GM03348 (cell line): ENCODE data around the gene BICC1.

Experiments used
- DNase-seq: peaks from one replicate; pipeline ENCODE4 v3.0.0; 2012; ENCODE audit warnings: low spot score

The BICC1 gene

DNA sequence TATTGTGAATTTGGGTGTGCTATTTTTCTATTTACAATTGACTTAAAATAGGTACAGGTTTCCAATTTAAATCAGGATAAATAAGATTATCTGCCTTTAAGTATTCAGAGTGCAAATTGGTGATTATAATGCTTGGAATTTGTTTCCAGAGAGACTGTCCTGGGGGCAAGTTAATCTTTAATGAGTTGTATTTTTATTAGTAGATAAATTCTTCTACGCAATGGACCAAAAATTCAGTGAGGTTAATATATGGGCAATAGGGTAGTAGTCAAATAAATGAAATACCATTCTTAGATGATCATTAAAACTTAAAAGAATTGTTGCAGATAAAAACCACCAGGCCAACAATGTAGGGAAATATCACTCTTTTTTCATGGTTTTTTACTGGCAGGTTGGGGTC lies 3.4 kb downstream of the BICC1 start:
- DNase-seq, result no peak

DNA sequence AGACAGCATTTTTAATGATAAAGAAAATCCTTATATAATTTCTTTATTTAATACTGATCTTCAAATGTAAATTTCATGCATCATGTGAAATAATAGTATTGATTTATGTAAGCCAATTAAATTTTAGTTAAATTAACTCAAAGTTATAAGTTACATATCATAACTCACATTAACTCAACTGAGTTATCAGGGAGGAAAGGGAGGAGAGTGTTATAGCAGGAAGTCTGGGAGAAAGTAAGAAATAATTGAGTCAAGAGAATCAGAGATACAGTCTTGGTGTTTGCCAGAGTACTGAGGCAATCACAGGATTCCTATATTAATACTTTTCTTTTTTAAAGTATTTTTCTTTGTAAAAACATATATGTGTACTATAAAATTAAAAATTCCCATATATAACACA lies 4.0 kb downstream of the BICC1 start:
- DNase-seq, result no peak

DNA sequence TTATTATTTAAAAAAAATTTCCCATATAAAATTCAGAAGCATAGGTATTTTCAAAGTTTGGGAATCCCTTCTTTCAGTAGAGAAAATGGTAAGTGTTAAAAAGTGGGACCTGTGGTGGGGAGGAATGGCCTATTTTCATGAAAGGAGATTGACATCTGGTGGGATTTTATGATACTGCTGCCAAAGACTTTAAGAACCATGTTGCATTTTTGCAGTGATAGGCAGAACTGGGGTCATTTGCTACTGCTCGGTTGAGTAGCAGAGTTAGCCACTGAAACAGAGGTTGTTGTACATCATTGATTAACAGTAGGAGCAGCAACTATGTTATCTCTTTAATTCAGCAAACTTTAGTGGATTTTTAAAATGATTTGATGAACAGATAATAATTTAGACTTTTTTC lies 4.4 kb downstream of the BICC1 start:
- DNase-seq, result no peak

DNA sequence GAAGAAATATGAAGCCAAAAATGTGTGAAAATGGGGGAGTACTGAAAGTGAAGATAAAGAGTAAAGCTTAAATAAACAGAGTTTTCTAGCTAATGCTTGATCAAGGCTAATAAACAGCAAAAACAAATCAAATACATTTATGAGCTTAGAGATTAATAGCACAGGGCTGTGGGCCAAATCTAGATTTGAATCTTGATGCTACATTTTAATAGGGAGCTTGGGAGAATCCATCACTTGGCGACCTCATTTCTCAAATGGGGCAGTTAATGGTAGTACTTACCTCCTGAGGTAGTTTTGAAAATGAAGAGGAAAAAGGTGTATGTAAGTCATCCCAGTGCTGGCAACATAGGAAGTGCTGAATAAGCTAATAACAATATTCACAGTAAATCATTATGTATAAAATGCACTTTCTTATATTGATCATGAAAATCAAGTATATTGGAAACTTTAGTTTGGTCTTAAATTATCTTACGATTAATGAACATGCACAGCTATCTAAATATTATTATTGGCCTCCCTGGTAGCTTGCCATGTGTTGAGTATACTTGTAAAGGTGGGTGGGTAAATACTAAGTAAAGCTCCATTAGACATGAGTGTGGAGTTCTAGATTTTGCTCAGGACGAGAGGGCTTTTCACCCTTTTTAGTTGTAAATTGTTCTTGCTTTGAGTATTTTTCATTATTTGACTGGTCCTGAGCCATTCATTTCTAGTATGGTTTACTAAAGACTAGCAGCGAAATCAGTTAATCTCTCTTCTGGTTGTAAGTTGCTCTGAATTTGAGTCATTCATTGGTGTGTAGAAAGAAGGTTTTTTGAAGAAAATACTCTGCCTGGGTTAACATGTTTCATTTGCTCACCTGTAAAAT lies 5.1 kb downstream of the BICC1 start:
- DNase-seq, result no peak

DNA sequence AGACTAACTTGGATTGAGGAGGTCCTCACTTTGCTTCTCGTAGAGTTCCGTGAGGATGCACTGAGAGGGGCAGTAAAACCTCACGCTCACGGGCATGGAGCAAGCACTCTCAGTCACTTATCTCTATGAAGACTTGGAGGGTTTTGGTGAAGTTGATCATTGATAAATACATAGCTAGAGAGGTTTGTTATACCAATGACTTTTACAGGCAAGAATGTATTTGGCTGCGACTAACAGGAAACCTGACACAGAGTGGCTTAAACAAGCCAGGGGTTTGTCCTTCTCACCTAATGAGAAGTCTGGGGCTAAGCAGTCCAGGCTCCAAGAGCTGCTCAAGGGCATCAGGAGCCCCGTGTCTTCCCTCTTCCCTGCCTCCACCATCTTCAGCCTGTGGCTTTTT lies 6.1 kb downstream of the BICC1 start:
- DNase-seq, result no peak

DNA sequence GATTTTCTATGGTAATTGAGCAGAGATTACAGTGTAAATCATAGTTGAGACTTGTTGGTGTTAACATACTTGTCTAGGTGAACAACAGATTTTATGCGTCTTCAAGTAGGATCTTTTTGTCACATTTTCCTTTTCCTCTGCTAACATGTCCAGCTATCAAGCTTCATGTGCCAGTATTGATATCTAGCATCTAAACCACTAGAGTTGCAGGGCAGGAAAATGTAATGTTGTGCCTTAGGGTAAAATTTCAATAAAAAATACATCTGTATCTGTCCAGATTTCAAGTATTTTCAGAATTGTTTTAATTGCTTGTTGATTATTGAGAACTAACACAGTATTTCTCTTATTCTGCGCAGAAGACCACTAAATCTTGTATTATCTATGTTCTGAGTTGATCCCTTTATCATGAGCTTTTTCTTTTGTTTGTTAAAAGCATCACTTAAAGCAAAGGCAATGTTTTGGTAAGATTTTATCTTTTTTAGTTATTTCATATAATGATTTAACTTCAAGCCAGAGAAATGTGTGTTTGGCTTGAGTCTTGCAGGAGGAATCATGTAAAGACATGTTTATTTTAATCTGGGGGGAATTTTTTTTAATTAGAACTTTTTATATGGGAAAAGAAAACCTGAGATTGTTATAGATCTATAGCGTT lies 16.5 kb downstream of the BICC1 start:
- no peak for DNase-seq

DNA sequence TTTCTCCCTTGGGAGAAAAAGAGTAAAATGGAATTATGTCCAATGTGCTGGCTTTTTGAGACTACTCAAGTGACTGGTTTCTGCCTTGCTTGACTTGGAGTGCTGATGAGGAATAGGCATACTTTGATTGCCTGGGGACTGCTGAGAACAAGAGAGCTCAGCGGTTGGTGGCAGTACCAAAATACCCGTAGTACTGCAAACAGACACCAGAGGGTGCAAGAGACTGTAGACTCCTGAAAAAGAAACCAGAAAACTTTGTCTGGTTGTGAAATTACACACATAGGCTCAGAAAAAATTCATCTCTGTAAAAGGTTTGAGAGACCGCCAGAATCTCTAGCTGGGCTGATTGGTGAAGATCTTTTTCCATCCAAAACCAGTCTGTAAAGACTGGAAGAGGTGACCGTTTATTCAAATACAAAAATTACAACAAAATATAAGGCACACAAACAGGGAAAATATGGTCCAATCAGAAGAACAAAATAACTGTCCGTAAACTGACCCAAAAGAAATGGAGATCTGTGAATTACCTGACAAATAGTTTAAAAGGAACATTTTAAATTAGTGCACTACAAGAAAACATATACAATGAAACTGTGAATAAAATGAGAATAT lies 18.5 kb downstream of the BICC1 start:
- peak; percentile 43 for DNase-seq

DNA sequence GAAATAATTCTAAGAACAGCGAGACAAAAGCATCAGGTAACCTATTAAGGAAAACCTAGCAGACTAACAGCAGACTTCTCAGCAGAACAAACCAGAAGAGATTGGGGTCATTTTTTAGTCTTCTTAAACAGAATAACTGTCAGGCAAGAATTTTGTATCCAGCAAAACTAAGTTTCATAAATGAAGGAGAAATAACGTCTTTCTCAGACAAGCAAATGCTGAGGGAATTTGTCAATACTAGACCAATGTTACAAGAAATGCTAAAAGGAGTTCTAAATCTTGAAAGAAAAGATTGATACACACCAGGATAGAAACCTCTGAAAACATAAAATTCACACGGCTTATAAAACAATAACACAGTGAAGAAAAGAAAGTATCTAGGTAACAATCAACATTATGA lies 22.6 kb downstream of the BICC1 start:
- no peak for DNase-seq

DNA sequence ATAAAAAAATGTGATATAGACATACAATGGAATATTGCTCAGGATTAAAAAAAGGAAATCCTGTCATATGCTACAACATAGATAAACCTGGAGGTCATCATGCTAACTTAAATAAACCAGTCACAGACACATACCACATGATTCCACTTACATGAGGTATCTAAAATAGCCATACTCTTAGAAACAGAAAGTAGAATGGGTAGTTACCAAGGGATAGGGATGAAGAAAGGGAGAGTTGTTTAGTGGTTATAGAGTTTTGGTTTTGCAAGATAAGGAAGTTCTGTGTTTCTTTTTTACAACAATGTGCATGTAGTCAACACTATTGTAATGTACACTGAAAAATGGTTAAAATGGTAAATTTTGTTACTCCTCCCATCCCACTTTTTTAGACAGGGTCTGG lies 30.5 kb downstream of the BICC1 start:
- no peak for DNase-seq

DNA sequence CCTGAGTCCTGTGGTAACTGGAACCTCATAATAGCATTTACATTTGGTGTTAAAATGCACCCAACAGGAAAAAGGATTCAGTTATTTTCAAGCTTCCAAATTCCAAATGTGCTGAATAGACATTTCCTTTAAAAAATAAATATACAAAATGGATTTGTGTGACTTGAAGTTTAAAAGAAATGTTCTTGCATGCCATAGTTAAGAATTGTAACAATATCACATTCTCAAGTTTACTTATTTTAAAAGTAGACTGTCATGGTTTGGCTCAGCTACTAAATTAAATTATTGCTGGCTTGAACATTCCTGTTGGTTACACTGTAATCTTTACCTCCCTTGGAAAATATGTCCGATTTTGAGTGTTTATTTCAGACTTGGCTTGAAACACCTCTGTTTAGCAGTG lies 31.5 kb downstream of the BICC1 start:
- no peak for DNase-seq

DNA sequence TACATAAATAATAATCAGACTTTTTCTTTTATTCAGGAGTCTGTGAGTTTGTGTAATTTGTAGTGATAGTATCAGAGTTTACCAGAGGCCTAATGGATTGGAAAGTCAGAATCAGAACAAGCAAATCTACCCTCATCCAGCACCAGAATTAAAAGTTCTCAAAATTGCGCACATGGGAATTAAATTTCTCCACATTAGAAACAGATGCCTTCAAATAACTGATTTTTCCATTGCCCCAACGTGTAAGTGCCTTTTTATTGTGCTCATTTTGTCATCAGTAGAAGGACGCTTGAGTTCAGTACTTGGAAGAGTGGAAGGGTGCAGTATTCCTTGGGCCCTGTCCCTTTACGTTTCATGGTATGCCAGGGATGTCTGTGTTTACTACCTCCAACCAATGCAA lies 32.8 kb downstream of the BICC1 start:
- no peak for DNase-seq

DNA sequence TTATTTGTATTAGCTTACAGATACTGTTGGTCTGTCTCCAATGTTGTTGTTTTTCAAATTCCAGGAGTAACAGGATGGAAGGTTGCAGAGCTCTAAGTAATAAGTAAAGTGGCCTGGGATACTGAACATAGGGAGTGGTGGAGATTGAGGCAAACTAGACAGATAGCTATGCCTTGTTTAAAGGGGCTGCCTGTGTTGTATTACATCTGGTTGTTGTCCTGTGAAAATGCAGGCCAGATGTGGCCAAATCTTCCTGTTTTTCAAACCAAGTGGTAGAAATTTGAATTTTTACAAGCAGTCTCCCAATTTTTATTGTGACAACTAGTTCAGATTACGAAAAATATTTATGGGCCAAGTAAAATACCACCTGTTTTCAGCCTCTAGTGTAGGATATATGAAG lies 33.5 kb downstream of the BICC1 start:
- DNase-seq, result no peak

DNA sequence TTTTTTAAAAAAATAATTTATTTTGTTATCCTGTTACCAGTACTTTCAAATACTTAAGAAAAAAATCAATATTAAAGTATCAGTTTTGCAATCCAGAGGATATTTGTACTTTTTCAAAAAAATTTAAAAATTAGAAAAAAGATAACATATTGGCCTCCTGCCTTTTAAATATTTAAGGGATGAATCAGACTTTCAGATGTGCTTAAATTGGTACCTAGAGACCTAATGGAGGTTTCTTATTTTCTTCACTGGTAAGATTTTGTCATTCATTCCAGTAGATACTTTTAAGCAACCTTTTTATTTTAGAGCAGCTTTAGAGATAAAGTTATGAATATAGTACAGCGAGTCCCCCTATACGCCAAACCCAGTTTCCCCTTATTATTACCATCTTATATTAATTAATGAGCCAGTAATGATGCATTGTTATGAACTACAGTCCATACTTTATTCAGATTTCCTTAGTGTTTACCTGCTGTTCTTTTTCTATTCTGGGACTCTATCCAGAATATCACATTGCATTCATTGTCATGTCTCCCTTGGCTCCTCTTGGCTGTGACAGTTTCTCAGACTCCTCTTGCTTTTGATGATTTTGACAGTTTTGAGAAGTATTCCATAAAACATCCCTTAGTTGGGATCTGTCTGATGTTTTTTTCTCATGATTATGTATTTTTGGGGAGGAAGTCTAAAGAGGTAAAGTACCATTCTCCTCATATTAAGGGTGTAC lies 34.2 kb downstream of the BICC1 start:
- DNase-seq, result peak; percentile 16

DNA sequence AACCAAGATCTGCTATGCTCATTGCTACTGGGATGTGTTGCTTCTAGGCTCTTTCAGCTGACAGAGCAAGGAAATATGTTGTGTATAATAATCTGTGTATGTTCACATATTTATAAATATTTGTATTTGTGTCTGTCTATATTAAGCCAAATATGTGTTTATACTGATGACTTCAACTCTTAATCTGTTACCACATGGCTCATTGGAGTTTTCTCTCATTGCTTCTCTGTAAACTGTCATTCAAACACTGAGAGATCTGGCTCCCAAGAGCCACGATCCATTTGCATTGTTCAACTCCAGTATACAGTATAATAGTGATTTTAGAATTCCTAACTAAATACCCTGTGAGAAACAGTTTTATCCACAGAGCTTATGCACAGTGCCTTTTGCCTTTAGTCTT lies 35.3 kb downstream of the BICC1 start:
- no peak for DNase-seq

DNA sequence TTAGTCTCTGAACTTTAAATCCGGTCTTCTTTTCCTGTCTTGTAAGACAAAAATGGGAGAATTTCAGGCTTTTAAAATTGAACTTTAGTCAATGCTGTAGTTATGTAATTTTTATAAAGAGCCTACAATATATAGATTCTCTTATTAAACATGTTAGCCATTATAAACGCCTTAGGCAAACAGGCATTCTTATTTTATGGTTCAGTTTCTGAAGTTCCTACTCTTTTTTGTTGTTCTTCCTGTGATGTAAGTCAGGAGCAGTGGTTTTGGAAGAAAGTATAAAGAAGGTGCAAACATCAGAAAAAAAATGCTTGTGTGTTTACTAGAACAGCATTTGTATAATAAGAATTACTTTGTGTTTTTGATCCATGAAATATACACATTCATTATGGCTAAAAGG lies 41.6 kb downstream of the BICC1 start:
- no peak for DNase-seq

DNA sequence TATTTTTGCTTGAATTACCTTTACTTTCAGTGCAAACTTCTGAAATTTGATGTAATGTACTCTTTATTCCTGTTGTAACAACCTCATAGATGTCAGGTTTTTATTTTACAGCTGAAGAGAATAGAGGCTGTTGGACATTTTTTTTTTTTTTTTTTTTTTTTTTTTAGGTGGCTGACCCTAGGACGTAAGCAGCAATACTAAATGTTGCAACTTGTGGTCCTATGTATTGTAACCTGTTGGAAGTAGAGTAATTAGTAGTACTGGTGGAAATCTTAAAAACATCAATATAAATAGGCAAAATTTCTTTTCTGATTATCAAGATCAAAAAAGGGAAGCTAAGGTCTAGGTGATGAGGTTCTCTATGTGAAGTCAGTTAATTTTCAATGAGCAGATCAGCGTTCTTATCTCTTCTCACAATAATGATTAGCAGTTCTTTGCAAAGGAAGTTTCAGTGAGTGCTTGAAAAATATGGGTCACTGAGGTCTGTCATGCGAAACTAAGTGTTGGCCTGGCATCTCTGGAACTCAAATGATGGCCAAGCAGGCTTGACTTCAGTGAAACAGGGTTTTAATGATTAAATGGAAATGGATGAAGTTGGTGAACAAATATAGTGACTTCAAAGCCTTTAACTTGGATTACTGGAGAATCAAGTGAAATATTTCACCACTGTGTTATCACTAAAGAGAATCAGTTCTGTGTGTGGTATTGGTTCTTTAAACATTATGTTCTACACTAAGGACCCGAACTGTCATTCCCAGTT lies 42.7 kb downstream of the BICC1 start:
- DNase-seq, result no peak

DNA sequence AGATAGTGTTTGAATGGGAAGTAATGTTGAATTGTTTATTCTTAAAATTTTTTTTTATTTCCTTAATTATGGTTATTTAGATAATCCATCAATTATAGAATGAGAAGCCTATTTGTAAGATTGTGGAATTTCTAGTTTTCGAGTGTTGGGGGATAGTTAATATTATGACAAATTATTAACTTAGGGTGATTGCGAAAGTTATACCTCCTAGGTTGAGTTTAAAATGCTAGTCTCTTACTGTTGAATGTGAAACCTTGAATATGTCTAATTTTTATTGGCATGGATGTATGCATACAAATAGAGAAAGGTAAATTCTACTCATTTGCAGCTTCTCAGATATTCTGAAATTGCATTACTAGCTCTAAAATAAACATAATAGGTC lies 43.2 kb downstream of the BICC1 start:
- no peak for DNase-seq

DNA sequence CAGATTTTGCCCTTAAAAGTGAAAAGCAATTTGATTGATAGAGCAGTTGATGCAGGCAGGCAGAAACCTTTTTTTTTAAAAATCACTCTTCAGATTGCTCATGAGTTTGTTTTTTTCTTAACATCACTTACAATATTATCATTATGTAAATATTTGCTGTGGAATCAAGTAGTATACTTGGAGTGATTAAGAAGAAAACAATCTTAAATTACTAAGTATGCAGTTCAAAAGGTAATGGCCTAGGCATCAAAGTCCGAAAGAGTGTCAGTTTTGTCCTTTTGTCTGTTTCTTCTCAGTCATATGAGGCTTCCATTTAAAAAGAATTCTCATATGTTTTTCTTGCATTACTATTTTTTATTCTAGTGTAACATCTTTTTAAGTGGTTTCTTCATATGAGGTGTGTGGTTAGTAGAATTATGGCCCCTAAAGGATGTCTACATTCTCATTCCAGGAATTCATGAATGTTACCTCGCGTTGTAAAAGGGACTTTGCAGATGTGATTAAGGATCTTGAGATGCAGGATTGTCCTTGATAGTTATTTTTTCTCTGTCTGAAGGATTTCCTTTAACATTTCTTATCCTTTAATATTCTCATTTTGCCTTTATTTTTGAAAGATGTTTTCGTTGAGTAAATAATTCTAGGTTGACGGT lies 44.0 kb downstream of the BICC1 start:
- no peak for DNase-seq

DNA sequence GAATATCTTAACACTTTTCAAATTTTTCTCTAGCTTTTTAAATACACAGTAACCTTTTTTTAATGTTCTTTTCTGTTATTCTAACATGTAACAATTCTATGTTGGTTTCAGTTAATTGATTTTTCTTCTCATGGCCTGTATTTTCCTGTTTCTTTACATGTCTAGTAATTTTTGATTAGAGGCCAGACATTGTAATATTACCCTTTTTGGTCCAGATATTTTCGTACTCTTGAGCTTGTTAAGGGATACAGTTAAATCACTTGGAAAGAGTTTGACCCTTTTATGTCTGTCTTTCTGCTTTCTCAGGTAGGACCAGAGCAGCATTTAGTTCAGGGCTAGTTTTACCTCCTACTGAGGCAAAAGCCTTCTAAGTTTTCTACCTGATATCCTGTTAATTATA lies 45.0 kb downstream of the BICC1 start:
- DNase-seq, result no peak

DNA sequence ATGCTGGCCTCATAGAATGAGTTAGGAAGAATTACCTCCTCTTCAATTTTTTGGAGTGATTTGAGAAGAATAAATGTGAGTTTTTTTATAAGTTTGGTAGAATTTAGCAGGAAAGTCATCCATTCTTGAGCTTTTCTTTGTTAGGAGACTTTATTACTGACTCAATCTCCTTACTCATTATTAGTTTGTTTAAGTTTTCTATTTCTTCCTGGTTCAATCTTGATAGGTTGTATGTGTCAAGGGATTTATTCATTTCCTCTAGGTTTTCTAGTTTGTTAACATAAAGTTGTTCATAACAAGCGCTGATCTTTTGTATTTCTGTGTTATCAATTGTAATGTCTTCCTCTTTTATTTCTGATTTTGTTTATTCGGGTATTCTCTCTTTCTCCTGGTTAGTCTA lies 47.4 kb downstream of the BICC1 start:
- DNase-seq, result no peak

DNA sequence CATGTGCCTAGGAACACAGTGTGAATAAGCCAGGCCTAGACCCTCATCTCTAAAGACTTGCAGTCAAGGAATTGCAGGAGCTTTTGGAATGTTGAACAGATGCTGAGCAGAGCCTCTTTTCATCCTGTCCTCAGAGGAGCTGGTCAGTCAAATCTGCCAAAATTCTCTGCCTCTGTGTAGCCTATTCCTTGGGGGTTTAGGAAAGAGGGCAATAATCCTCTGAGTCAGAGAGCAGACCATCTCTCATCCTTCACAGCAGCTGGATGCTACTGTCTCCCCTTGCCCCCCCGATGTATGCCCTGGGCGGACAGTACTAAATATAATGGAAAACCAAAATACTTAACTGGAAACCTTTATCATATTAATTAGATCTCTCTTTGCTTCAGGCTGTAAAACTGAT lies 52.6 kb downstream of the BICC1 start:
- peak; percentile 11 for DNase-seq

DNA sequence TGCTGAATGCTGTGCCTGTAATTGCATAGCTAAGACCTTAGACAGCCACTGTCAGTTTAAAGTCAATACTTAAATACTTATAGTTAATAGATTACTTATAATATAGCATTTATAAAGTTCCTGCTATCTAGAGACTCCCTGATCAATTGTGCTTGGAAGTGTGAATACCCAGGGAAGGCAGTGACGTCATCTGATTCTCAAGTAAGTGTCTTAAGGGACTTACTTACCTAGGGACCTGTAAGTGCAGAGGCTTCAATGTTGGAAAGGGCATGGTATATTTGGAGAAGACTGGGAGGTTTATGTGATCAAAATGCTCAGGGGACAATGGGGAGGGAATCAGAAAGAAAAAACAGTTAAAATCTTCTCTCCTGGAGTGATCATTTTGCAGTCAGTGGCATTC lies 55.0 kb downstream of the BICC1 start:
- DNase-seq, result no peak
